ENCODE results near the gene GRM5.
"Not testable (repeated sequence)": the region's sequence is repeated elsewhere in the genome, so short reads cannot be mapped to it uniquely, and the experiment has no call there.

GRM5 gene

GRCh38 chr11:89065651-89066201 lies at the start of gene GRM5:
TSS of gene GRM5 (minus strand) at chr11:89065982. CDS start at chr11:89047872, 18,110 bp downstream.
- DNase-seq (ENCODE audit: extremely low read depth in 1 of 2, low read depth in 1 of 2): not testable (repeated sequence)

GRCh38 chr11:89097956-89098355 lies 32.2 kb upstream of the GRM5 start:
- DNase-seq (ENCODE audit: extremely low read depth in 1 of 2, low read depth in 1 of 2): not testable (repeated sequence)

- DNase-seq (ENCODE audit: extremely low read depth in 1 of 2, low read depth in 1 of 2): not testable (repeated sequence)
These were observed 28.0 kb upstream of the GRM5 start for GRCh38 chr11:89093806-89094205.

- DNase-seq (ENCODE audit: extremely low read depth in 1 of 2, low read depth in 1 of 2): not testable (repeated sequence)
These were observed 19.2 kb upstream of the GRM5 start for GRCh38 chr11:89084951-89085350.

GRCh38 chr11:89070911-89071310 lies 5.1 kb upstream of the GRM5 start:
- DNase-seq (ENCODE audit: extremely low read depth in 1 of 2, low read depth in 1 of 2): not testable (repeated sequence)

GRCh38 chr11:89067264-89067663 lies 1.5 kb upstream of the GRM5 start:
- no peak for DNase-seq (ENCODE audit: extremely low read depth in 1 of 2, low read depth in 1 of 2)

GRCh38 chr11:89065066-89065465 lies 716 bp downstream of the GRM5 start:
- no peak for DNase-seq (ENCODE audit: extremely low read depth in 1 of 2, low read depth in 1 of 2)

- DNase-seq (ENCODE audit: extremely low read depth in 1 of 2, low read depth in 1 of 2): not testable (repeated sequence)
These were observed 2.3 kb downstream of the GRM5 start for GRCh38 chr11:89063481-89063951.

GRCh38 chr11:89062771-89063298 lies 2.9 kb downstream of the GRM5 start:
- DNase-seq (ENCODE audit: extremely low read depth in 1 of 2, low read depth in 1 of 2): not testable (repeated sequence)

- not testable (repeated sequence) for DNase-seq (ENCODE audit: extremely low read depth in 1 of 2, low read depth in 1 of 2)
These were observed 3.9 kb downstream of the GRM5 start for GRCh38 chr11:89061839-89062238.

GRCh38 chr11:89057406-89057805 lies 8.4 kb downstream of the GRM5 start:
- DNase-seq (ENCODE audit: extremely low read depth in 1 of 2, low read depth in 1 of 2): not testable (repeated sequence)

- no peak for DNase-seq (ENCODE audit: extremely low read depth in 1 of 2, low read depth in 1 of 2)
These were observed 13.6 kb downstream of the GRM5 start for GRCh38 chr11:89052220-89052619.

- not testable (repeated sequence) for DNase-seq (ENCODE audit: extremely low read depth in 1 of 2, low read depth in 1 of 2)
These were observed 18.6 kb downstream of the GRM5 start for GRCh38 chr11:89047159-89047558.

- DNase-seq (ENCODE audit: extremely low read depth in 1 of 2, low read depth in 1 of 2): not testable (repeated sequence)
These were observed 21.8 kb downstream of the GRM5 start for GRCh38 chr11:89043861-89044588.

GRCh38 chr11:89029671-89030070 lies 36.1 kb downstream of the GRM5 start:
- not testable (repeated sequence) for DNase-seq (ENCODE audit: extremely low read depth in 1 of 2, low read depth in 1 of 2)

GRCh38 chr11:89021339-89021738 lies 44.4 kb downstream of the GRM5 start:
- DNase-seq (ENCODE audit: extremely low read depth in 1 of 2, low read depth in 1 of 2): no peak

- DNase-seq (ENCODE audit: extremely low read depth in 1 of 2, low read depth in 1 of 2): not testable (repeated sequence)
These were observed 45.8 kb downstream of the GRM5 start for GRCh38 chr11:89019827-89020547.

GRCh38 chr11:89016214-89016613 lies 49.6 kb downstream of the GRM5 start:
- no peak for DNase-seq (ENCODE audit: extremely low read depth in 1 of 2, low read depth in 1 of 2)

GRCh38 chr11:89015614-89016013 lies 50.2 kb downstream of the GRM5 start:
- DNase-seq (ENCODE audit: extremely low read depth in 1 of 2, low read depth in 1 of 2): no peak

- not testable (repeated sequence) for DNase-seq (ENCODE audit: extremely low read depth in 1 of 2, low read depth in 1 of 2)
These were observed 64.9 kb downstream of the GRM5 start for GRCh38 chr11:89000852-89001251.

GRCh38 chr11:88979641-88980040 lies 86.1 kb downstream of the GRM5 start:
- DNase-seq (ENCODE audit: extremely low read depth in 1 of 2, low read depth in 1 of 2): no peak
